Measurements from ENCODE around the gene PLOD3.

Gene PLOD3

DNA sequence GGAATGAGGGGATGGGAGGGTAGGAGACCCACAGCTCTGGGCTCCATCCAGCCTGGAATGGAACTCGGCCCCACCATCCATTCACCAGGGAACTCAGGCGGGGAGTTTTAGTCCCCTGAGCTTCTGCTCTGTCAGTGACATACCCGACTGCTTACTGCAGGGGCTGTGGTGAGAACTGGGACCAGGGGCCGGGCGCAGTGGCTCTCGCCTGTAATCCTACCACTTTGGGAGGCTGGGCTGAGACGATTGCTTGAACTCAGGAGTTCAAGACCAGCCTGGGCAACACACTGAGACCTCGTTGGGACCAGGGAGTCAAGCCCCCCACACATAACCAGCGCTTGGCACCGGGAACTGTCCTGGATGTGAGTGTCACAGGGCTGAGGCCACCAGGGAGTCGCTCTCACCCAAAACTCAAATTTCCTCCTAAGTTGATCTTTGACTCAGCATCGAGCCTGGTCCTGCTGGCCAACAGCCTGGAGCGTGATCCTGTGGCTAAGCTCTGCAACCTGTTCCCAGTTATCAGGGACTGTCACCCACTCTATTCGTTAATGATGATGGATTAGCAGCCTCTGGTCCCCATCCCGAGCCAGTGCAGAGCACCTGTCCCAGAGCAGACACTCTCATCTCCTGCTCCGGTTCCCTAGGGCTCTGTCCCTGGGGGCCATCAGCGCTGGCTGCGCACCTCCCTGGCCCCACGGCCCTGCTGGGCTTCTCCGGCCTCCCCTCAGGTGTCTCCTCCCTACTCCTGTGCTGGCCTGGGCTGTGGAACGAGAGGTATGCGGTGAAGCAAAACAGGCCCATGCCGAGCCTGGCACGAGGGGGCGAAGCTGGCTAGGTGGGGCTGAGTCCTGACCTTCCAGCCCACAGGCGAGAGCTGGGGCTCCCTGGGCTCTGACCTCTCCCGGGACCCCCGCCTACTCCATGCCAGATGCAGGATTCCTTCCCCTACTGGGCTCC is 21.1 kb upstream of the PLOD3 start:
- no peak for DNase-seq

GRCh38 chr7:101237206-101238067 is 20.1 kb upstream of the PLOD3 start, which contains the start of gene CLDN15:
Gene CLDN15 (minus strand): TSS chr7:101237802. CDS start chr7:101237581, 221 bp downstream.
- DNase-seq = no peak

DNA sequence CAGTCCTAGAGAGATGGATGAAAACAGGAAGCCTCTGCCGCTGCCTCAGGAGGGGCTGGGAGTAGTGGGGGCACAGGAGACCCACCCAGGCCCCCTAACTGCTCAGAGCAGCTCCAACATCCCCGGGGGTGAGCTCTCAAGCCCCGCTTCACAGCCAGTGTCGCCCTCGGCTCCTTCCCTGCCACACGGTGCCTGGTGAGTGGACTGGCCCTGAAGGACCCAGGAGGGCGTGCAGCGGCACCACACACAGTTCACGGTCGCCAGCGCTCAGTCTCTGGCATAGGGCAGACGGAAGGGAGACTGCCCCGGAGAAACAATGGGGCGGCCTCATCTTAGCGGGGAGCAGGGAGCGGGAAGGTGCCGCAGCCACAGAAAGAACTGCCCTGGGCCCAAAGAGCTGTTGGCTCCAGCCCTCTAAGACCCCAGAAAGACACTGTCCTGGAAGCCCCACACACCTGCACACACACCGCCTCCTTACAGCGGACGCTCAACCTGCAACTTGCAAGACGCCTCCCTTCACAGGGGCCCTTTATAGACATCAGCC is 19.0 kb upstream of the PLOD3 start:
- DNase-seq = no peak

DNA sequence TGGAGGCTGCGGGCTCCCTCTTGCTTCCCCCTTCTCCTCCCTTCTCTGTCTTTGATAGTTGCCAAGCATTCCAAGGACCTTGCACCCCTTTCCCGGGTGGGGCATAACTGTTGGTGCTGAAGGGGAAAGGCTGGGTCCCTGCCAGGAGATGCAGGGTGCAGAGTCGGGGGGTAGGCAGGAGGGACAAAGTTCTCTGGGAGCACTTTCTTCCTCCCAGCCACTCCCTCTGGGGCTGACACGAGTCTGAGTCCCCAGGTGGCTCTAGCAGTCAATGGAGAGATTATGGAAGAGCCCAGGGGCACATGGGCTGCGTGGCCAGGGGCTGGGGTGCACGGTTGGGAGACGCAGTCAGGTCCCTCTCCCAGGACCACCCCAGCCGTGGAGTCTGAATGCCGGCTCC is 18.1 kb upstream of the PLOD3 start:
- no peak for DNase-seq

DNA sequence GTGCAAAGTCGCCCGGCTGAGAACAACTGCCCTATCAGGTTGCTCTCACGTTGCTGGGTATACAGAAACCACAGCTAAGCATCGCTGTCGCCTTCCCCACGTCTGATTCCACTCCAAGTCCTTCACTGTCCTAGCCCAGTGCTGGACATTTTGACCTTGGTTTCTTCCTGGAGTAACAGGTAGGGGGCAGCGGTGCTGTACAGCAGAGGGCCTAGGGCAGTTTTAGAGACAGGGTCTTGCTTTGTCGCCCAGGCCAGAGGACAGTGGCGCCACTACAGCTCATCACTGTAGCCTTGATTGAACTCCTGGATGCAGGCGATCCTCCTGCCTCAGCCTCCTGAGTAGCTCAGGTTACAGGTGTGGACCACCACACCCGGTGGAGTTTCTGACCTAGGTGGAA is 17.7 kb upstream of the PLOD3 start:
- DNase-seq = no peak

GRCh38 chr7:101234636-101235035 is 17.3 kb upstream of the PLOD3 start:
- DNase-seq = no peak

GRCh38 chr7:101233907-101234547 is 16.6 kb upstream of the PLOD3 start:
- DNase-seq = no peak

DNA sequence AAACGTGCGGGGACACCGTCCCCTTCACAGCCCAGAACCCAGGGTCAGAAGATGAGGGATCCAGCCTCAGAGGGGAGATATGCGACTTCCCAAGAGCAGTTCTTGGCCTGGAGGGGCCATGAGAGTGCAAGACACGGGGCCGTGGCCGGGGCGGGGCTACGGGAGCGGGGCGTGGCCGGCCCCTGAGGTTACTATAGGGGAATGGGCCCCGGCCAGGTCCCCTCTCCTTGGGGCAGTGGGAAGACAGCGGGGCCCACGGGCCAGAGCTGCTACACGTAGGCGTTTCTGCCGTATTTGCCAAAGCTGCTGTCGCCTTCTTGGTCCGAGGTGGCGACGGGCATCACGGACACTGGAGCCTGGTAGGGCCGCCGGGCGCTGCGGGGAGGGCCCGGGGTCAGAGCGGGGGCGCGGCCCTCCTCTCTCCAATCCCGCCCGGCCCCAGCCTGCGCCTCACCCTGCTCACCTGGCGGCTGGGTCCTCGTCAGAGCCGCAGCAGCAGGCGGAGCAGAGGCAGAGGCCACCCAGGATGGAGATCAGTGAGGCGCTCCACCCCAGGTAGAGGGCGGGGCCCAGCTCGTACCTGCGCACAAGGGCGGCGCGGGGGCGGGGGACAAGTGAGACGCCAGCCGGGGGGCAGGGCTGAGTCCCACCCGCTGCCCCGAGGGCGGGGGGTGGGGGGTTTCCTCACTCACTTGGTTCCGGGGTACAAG is 14.9 kb upstream of the PLOD3 start:
- DNase-seq = no peak

GRCh38 chr7:101231644-101232043 is 14.3 kb upstream of the PLOD3 start:
- DNase-seq = no peak

- DNase-seq = no peak
Measured at GRCh38 chr7:101226721-101227120, 9.3 kb upstream of the PLOD3 start.

DNA sequence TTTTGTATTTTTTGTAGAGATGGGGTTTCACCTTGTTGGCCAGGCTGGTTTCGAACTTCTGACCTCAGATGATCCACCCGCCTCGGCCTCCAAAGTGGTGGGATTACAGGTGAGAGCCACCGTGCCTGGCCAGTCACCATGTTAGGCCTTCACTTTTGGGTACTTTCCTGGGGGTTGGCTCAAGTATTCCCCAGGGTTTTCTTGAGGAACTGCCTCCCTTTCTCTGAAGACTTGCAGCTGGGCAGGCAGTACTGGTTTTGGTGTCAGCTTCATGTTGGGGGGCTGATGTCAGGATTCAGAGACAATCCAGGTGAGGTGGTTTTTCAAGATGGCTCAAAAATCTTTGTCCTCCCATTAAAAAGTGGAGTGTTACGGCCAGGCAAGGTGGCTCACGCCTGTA is 8.3 kb upstream of the PLOD3 start:
- no peak for DNase-seq

DNA sequence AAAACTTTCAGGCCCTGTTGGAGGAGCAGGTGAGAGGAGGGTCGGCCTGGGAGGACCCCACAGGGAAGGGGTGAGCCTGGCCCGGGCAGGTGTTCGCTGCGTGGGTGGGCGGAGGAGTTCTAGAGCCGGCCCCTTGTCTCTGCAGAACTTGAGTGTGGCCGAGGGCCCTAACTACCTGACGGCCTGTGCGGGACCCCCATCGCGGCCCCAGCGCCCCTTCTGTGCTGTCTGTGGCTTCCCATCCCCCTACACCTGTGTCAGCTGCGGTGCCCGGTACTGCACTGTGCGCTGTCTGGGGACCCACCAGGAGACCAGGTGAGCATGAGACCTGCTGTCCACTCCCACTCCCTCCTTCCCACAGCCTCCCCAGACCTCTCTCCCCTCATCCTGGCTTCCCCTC is 6.1 kb upstream of the PLOD3 start:
- no peak for DNase-seq

DNA sequence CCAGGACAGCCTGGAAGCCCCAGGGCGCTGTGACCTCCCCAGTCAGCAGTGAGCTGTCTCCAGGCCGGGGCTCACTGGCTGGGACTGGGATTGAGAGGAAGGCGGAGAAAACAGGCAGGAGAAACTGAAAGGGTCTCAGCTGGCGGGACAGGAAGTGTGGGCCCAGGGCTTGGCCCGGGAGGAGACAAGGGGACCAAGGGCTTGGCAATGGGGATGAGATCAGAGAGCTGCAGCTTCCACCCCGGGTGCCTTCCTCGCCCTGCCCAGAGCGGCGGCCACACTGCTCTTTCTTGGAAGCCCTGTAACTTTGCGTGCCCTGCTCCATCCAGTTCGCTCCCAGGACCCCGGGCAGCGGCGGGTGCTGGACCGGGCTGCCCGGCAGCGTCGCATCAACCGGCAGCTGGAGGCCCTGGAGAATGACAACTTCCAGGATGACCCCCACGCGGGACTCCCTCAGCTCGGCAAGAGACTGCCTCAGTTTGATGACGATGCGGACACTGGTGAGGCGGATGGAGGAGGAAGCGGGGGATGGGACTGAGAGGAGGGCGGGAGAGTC is 5.0 kb upstream of the PLOD3 start:
- DNase-seq = no peak

DNA sequence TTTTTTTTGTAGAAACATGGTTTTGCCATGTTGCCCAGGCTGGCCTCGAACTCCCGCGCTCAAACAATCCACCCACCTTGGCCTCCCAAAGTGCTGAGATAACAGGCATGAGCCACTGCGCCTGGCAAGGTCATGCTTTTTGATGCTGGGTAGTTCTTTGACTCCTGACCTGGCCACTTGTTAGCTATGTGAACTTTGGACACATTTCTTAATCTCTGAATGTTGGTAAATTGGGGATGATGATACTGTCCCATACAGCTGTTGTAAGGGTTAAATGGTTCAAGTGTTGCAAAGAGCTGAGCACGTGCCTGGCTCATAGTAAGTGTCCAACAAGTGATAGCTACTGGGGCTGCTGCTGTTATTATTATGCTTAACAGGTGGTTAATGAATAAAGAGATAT is 2.9 kb upstream of the PLOD3 start:
- no peak for DNase-seq

- DNase-seq = no peak
Measured at GRCh38 chr7:101218236-101219125, 1.1 kb upstream of the PLOD3 start.

- DNase-seq = no peak
Measured at GRCh38 chr7:101216860-101217387, 457 bp downstream of the PLOD3 start.

GRCh38 chr7:101216001-101216859 is 1.2 kb downstream of the PLOD3 start:
- no peak for DNase-seq

- no peak for DNase-seq
Measured at GRCh38 chr7:101212014-101212413, 5.4 kb downstream of the PLOD3 start.

- no peak for DNase-seq
Measured at GRCh38 chr7:101211501-101211900, 5.9 kb downstream of the PLOD3 start.

GRCh38 chr7:101210143-101210542 is 7.2 kb downstream of the PLOD3 start:
- no peak for DNase-seq

Data from activated CD4-positive, alpha-beta T cell treated with anti-CD3 and anti-CD28 coated beads, Interleukin-10, Interleukin-2, amounts not matched to agents 100 ng/mL and 50 ng/mL, durations not matched to agents 16 hours and 8 hours (primary cell).